WTC11 (cell line): ENCODE results near the gene PRKCQ.

Source experiments
- CREM ChIP-seq: sonication (generic); formaldehyde crosslinking; IDR thresholded peaks from 2 replicates; pipeline ENCODE4 v1.8.1; 2022; ENCODE audit warnings: mild to moderate bottlenecking, missing genetic modification reagents, moderate library complexity
- TF ChIP-seq, protein P1 (sequence below): fragments of 200-600 bp; IDR thresholded peaks from 2 replicates; pipeline ENCODE4 v1.8.0; 2022; ENCODE audit warnings: antibody characterized with exemption
- TF ChIP-seq, protein P2 (sequence below): sonication (generic); formaldehyde crosslinking; IDR thresholded peaks from 2 replicates; pipeline ENCODE4 v1.8.1; 2023; ENCODE audit warnings: mild to moderate bottlenecking, missing genetic modification reagents, moderate library complexity

DNA sequence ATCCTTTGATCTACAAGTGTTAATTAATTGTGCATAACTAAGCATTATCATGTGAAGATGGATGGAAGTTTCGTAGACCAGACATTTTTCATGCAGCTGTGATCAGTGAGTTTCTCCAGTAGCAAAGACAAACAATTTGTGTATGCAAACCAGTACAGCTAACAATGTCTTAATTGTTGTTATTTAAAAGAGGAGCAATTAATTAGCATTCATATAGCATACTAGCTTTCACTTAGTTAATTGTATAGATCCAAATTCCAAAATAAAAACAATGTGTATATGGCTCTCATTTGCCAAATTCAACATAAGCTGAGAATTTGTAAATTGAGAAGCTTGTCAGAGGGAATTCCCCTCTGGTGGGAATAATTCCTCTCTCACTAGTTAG lies 22.6 kb upstream of the PRKCQ start:
- TF ChIP-seq, protein P1, sequence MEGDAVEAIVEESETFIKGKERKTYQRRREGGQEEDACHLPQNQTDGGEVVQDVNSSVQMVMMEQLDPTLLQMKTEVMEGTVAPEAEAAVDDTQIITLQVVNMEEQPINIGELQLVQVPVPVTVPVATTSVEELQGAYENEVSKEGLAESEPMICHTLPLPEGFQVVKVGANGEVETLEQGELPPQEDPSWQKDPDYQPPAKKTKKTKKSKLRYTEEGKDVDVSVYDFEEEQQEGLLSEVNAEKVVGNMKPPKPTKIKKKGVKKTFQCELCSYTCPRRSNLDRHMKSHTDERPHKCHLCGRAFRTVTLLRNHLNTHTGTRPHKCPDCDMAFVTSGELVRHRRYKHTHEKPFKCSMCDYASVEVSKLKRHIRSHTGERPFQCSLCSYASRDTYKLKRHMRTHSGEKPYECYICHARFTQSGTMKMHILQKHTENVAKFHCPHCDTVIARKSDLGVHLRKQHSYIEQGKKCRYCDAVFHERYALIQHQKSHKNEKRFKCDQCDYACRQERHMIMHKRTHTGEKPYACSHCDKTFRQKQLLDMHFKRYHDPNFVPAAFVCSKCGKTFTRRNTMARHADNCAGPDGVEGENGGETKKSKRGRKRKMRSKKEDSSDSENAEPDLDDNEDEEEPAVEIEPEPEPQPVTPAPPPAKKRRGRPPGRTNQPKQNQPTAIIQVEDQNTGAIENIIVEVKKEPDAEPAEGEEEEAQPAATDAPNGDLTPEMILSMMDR = no peak
- TF ChIP-seq CREM (CRISPR knock-in tag) = no peak
- TF ChIP-seq, protein P2, sequence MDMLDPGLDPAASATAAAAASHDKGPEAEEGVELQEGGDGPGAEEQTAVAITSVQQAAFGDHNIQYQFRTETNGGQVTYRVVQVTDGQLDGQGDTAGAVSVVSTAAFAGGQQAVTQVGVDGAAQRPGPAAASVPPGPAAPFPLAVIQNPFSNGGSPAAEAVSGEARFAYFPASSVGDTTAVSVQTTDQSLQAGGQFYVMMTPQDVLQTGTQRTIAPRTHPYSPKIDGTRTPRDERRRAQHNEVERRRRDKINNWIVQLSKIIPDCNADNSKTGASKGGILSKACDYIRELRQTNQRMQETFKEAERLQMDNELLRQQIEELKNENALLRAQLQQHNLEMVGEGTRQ = no peak
